ENCODE data around the gene RGS11.
A peak's percentile ranks its signal among the peaks of the same experiment; 100 is the strongest.
"Not testable (repeated sequence)": the region's sequence is repeated elsewhere in the genome, so short reads cannot be mapped to it uniquely, and the experiment has no call there.

The RGS11 gene

GRCh38 chr16:234468-235305 lies 41.1 kb downstream of the RGS11 start, which contains the start of gene FAM234A:
TSS of gene FAM234A (plus strand) at chr16:234821. CDS start at chr16:254414, 19,593 bp downstream.
- H3K79me2 ChIP-seq (ENCODE audit: control insufficient read depth, low read length), result peaks cover 18% of the 10 kb centered on the region
- no peaks in the 10 kb centered on the region for H3K9me3 ChIP-seq (ENCODE audit: control insufficient read depth, insufficient read depth, low read length)
- H3K4me2 ChIP-seq (ENCODE audit: low read length), result peak within 1 kb of the TSS; percentile 98
- H3F3A ChIP-seq (ENCODE audit: control insufficient read depth, insufficient read depth), result peaks cover 11% of the 10 kb centered on the region
- peak within 1 kb of the TSS; percentile 80 for H3K27ac ChIP-seq (ENCODE audit: low read depth, low read length)
- peaks cover 18% of the 10 kb centered on the region for H3K4me1 ChIP-seq (ENCODE audit: control insufficient read depth, low read length)
- no peaks in the 10 kb centered on the region for H4K20me1 ChIP-seq (ENCODE audit: control insufficient read depth, insufficient read depth, low read depth, low read length)
- H3K4me3 ChIP-seq (ENCODE audit: low read length), result peak within 1 kb of the TSS; percentile 87
- no peaks in the 10 kb centered on the region for H3K36me3 ChIP-seq (ENCODE audit: control insufficient read depth, low read length)
- no peaks in the 10 kb centered on the region for H3K27me3 ChIP-seq (ENCODE audit: control insufficient read depth, low read length)
- TF ChIP-seq EZH2phosphoT487 (IDR thresholded peaks at IDR 0.05; ENCODE audit: borderline replicate concordance, low read length), result no peak
- TF ChIP-seq, protein P1, sequence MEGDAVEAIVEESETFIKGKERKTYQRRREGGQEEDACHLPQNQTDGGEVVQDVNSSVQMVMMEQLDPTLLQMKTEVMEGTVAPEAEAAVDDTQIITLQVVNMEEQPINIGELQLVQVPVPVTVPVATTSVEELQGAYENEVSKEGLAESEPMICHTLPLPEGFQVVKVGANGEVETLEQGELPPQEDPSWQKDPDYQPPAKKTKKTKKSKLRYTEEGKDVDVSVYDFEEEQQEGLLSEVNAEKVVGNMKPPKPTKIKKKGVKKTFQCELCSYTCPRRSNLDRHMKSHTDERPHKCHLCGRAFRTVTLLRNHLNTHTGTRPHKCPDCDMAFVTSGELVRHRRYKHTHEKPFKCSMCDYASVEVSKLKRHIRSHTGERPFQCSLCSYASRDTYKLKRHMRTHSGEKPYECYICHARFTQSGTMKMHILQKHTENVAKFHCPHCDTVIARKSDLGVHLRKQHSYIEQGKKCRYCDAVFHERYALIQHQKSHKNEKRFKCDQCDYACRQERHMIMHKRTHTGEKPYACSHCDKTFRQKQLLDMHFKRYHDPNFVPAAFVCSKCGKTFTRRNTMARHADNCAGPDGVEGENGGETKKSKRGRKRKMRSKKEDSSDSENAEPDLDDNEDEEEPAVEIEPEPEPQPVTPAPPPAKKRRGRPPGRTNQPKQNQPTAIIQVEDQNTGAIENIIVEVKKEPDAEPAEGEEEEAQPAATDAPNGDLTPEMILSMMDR (IDR thresholded peaks at IDR 0.05; ENCODE audit: low read depth, low read length, poor library complexity, severe bottlenecking), result peak; percentile 67
- no peaks in the 10 kb centered on the region for H3K9me2 ChIP-seq (replicated peaks; ENCODE audit: control insufficient read depth, low read length)

- no peaks in the 10 kb centered on the region for H3K27me3 ChIP-seq (ENCODE audit: control insufficient read depth, low read length)
These were observed 44.8 kb downstream of the RGS11 start for GRCh38 chr16:230949-231348.

GRCh38 chr16:230351-230750 lies 45.4 kb downstream of the RGS11 start:
- H3K79me2 ChIP-seq (ENCODE audit: control insufficient read depth, low read length), result peaks cover 43% of the 10 kb centered on the region
- H4K20me1 ChIP-seq (ENCODE audit: control insufficient read depth, insufficient read depth, low read depth, low read length), result peaks cover 23% of the 10 kb centered on the region
- not testable (repeated sequence) for H3K9me3 ChIP-seq (ENCODE audit: control insufficient read depth, insufficient read depth, low read length); H3K27ac ChIP-seq (ENCODE audit: low read depth, low read length); H3K4me2 ChIP-seq (ENCODE audit: low read length); H3K9me2 ChIP-seq (replicated peaks; ENCODE audit: control insufficient read depth, low read length); H3F3A ChIP-seq (ENCODE audit: control insufficient read depth, insufficient read depth); H3K4me3 ChIP-seq (ENCODE audit: low read length); H3K27me3 ChIP-seq (ENCODE audit: control insufficient read depth, low read length)
- peaks cover 31% of the 10 kb centered on the region for H3K4me1 ChIP-seq (ENCODE audit: control insufficient read depth, low read length)
- peaks cover 33% of the 10 kb centered on the region for H3K36me3 ChIP-seq (ENCODE audit: control insufficient read depth, low read length)

More at GRCh38 chr16:230949-231348, 44.8 kb downstream of the RGS11 start:
- Histone ChIP-seq H3F3A (ENCODE audit: control insufficient read depth, insufficient read depth) (peaks cover 8% of the 10 kb centered on the region), H3K79me2 (ENCODE audit: control insufficient read depth, low read length) (peaks cover 42% of the 10 kb centered on the region), H3K4me3 (ENCODE audit: low read length) (no peak overlapping the region), H3K36me3 (ENCODE audit: control insufficient read depth, low read length) (peaks cover 29% of the 10 kb centered on the region), H3K9me3 (ENCODE audit: control insufficient read depth, insufficient read depth, low read length) (no peaks in the 10 kb centered on the region), H3K4me2 (ENCODE audit: low read length) (no peak overlapping the region), H3K27ac (ENCODE audit: low read depth, low read length) (no peak overlapping the region), H4K20me1 (ENCODE audit: control insufficient read depth, insufficient read depth, low read depth, low read length) (peaks cover 21% of the 10 kb centered on the region), H3K4me1 (ENCODE audit: control insufficient read depth, low read length) (peaks cover 36% of the 10 kb centered on the region), H3K9me2 (replicated peaks; ENCODE audit: control insufficient read depth, low read length) (no peaks in the 10 kb centered on the region)
- TF ChIP-seq, protein P1 (IDR thresholded peaks at IDR 0.05; ENCODE audit: low read depth, low read length, poor library complexity, severe bottlenecking), result no peak

- peak overlapping the region; percentile 94 for H3K4me3 ChIP-seq (ENCODE audit: low read length)
- TF ChIP-seq, protein P1 (IDR thresholded peaks at IDR 0.05; ENCODE audit: low read depth, low read length, poor library complexity, severe bottlenecking), result no peak
- TF ChIP-seq EZH2phosphoT487 (IDR thresholded peaks at IDR 0.05; ENCODE audit: borderline replicate concordance, low read length), result no peak
- no peaks in the 10 kb centered on the region for H3K9me2 ChIP-seq (replicated peaks; ENCODE audit: control insufficient read depth, low read length)
- no peaks in the 10 kb centered on the region for H3K27me3 ChIP-seq (ENCODE audit: control insufficient read depth, low read length)
- H3K9me3 ChIP-seq (ENCODE audit: control insufficient read depth, insufficient read depth, low read length), result no peaks in the 10 kb centered on the region
- peak overlapping the region; percentile 70 for H3K4me2 ChIP-seq (ENCODE audit: low read length)
- peaks cover 37% of the 10 kb centered on the region for H3K36me3 ChIP-seq (ENCODE audit: control insufficient read depth, low read length)
- no peak overlapping the region for H3K27ac ChIP-seq (ENCODE audit: low read depth, low read length)
- H4K20me1 ChIP-seq (ENCODE audit: control insufficient read depth, insufficient read depth, low read depth, low read length), result peaks cover 23% of the 10 kb centered on the region
- H3F3A ChIP-seq (ENCODE audit: control insufficient read depth, insufficient read depth), result peaks cover 6% of the 10 kb centered on the region
- H3K4me1 ChIP-seq (ENCODE audit: control insufficient read depth, low read length), result peaks cover 29% of the 10 kb centered on the region
- peaks cover 42% of the 10 kb centered on the region for H3K79me2 ChIP-seq (ENCODE audit: control insufficient read depth, low read length)
These were observed 45.9 kb downstream of the RGS11 start for GRCh38 chr16:229731-230281.

All from DOHH2 (cell line).